NCI-H526 (cell line): ENCODE measurements around the gene PRKAR1B.

Experiments
- DNase-seq, 2 experiments: peaks; one replicate each; lab custom pipeline; 2025; lab: John Stamatoyannopoulos, UW

The PRKAR1B gene

GRCh38 chr7:691361-692045 is 35.6 kb downstream of the PRKAR1B start:
- no peak for DNase-seq

DNA sequence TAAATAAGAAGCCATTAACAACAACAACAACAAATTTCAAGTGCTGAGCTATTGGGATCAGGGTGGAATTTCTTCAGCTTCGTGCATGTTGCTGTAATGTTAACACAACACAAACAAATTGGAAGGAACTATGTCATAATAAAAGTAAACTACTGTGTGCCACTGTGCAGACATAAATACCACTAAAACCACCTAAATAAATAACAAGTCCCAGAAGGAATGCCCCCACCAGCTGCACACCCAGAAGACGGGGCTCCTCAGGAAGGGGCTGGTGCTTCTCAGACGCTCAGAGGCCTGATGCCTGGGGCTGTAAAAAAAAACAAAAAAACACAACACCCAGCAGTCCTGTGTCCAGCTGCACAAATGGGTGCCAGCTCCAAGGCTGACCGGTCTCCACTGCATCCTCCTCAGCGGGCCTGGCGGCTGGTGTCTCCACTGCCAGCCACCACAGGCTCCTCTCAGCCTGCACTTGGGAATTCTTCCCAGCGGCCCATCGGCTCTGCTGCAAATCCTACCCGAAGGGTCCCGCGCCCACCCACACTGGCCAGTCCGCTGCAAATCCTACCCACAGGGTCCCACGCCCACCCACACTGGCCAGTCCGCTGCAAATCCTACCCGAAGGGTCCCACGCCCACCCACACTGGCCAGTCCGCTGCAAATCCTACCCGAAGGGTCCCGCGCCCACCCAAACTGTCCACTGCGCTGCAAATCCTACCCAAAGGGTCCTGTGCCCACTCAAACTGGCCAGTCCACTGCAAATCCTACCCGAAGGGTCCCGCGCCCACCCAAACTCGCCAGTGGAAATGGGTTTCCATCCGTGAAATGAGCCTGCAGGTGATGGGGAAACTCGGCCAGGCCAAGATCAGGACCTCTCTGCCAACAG is 36.4 kb downstream of the PRKAR1B start:
- DNase-seq = no peak

- no peak for DNase-seq
These were observed 41.5 kb downstream of the PRKAR1B start for GRCh38 chr7:685540-685939.

GRCh38 chr7:684416-684815 is 42.7 kb downstream of the PRKAR1B start:
- no peak for DNase-seq

DNA sequence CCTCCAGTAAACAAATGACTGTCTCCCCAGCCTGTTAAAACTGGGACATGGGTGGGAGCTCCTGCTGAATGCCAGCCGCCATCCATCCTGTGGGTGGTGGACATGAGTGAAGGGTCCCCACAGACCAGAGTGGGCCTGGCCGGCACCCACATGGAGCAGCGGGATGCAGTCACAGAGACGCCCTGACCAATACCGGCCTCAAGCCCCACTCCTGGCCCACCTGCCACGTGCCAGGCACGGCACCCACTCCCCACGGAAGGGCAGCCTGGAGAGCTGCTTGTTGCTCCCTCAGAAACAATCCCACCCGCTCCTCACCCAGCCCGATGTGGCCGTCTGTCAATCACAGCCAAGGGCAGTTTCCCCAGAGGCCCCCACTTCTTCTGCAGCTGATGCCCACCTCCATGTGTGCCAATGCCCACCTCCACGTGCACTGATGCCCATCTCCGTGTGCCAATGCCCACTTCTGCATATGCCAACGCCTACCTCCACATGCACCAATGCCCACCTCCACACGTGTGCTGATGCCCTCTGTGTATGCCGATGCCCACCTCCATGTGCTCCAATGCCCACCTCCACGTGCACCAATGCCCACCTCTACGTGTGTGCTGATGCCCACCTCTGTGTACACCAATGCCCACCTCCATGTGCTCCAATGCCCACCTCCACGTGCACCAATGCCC is 43.4 kb downstream of the PRKAR1B start:
- DNase-seq = no peak

- no peak for DNase-seq
These were observed 44.3 kb downstream of the PRKAR1B start for GRCh38 chr7:682810-683209.

- no peak for DNase-seq
These were observed 45.4 kb downstream of the PRKAR1B start for GRCh38 chr7:681551-682307.

DNA sequence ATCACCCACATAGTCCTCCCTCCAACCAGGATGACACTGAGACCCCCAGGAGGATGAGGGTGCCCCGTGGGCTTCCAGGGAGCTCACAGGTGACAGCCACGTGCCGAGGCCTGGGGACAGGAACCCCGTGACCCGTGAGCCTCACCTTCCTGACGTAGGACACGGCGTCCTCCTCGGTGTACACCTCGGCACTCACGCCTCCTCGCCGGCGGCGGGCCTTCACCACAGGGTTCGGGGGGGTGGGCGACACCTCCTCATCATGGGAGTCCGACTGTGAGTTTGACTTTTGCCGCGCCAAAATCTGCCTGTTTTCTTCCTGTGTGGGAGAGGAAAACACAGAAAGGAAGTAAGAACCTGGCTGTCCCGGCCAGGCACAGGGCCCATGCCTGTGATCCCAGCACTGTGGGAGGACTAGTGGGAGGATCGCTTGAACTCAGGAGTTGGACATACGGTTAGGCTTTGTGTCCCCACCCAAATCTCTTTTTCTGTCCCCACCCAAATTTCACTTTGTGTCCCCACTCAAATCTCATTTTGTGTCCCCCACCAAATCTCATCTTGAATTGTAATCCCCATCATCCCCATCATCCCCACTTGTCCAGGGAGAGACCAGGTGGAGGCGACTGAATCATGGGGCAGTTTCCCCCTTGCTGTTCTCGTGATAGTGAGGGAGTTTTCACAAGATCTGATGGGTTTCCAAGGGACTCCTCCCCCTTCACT is 46.5 kb downstream of the PRKAR1B start:
- DNase-seq = no peak

GRCh38 chr7:676972-677385 is 50.1 kb downstream of the PRKAR1B start:
- no peak for DNase-seq

DNA sequence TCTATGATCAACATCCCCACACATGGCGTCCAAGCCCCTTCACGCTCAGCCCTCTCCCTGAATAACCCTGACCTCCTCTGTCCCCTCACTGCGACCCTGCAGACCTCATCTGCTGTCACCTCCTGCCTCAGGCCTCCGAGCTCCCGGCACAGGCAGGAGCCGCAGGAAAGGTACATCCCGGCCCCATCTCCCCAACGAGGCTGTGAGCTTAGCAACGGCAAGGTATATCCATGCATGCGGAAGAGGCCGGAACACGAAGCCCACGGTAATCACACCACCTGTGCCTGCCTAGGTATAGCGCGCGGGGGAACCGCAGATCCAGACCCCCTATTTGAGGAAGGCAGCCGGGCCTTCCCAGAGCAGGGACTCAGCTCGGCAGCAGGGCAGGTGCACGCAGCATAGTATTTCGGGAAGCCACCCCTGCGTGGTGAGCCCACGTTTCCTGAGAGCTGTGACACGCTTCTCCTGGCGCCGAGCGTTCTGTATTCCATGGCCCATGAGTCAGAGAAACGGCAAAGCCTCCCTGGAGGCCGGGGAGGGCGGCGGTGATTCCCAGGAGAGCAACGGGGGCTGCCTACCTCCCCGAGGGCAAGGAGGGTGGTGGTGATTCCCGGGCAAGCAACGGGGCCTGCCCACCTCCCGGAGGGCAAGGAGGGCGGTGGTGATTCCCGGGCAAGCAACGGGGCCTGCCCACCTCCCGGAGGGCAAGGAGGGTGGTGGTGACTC is 50.7 kb downstream of the PRKAR1B start:
- DNase-seq = no peak

DNA sequence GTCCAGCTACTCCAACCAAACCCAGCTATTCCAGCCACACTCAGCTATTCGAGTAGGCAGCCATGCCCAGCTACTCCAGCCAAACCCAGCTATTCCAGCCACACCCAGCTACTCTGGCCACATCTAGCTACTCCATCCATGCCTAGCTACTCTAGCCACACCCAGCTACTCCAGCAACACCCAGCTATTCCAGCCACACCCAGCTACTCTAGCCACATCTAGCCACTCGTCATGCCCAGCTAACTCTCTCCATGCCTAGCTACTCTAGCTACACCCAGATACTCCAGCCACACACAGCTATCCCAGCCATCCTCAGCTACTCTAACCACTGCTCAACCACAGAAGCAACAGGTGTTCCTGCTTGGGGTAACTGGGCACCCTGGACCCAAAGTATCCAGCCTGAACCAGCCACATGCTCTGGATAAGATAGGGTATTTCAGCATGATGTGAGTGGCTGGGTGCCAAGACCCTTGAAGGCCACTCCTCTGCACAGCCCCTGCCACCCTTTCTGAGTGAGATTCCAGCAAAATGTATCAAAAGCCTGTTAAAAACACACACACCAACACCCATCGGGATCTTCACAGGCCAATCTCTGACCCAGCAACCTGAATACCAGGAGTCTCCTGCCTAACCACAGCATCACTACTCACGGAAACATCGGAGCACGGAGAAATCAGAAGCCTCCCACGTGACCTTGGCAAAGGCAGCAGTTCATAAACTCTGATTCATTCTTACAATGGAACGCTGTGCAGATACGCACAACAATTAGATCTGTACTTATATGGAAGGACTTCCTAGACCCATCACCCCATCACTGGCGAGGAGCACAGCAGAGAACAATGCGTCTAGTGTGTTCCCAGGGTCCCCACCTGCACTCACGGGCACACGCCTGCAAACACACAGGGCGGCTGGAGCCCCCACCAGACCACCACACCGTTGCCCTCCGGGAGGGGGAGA is 52.3 kb downstream of the PRKAR1B start:
- DNase-seq = no peak

GRCh38 chr7:673681-674453 is 53.2 kb downstream of the PRKAR1B start:
- no peak for DNase-seq

DNA sequence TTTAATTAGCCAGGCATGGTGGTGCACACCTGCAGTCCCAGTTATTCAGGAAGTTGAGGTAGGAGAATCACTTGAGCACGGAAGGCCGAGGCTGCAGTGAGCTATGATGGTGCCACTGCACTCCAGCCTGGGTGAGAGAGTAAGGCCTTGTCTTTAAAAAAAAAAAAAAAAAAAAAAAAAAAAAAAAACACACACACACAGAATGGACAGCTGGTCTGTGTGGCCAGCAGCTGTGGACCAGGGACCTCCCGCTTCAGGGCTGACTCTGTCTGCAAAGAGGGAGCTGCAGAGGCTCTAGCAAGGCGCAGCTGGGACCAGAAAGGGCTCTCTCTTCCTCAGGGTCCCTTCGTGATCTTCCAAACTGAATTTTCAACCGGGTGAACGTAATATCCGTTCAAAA is 54.2 kb downstream of the PRKAR1B start:
- DNase-seq = no peak

DNA sequence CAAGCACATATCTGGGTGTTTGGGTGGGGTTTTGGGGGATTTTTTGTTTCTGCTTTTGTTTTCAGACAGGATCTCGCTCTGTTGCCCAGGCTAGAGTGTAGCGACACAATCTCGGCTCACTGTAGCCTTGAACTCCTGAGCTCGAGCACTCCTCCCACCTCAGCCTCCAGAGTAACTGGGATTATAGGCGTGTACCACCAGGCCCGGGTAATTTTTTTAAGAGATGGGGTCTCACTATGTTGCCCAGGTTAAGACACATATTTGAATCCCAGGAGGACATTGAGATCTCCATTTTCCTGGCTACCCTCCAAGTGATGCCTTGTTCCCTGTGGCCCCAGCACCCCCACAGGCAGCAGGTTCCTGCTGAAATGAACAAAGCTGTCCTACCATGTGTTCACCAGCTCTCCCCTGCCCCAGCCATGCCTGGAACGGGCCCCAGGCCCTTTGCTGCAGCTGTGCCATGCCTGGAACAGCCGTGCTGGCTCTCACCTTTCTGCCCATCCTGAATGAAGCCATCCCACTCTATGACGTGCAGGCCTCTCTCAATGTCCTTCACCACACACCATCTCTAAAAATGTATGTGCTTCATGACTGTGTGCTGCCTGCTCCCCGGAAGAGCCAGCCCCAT is 55.6 kb downstream of the PRKAR1B start:
- DNase-seq = no peak

- no peak for DNase-seq
These were observed 56.3 kb downstream of the PRKAR1B start for GRCh38 chr7:670501-671390.

DNA sequence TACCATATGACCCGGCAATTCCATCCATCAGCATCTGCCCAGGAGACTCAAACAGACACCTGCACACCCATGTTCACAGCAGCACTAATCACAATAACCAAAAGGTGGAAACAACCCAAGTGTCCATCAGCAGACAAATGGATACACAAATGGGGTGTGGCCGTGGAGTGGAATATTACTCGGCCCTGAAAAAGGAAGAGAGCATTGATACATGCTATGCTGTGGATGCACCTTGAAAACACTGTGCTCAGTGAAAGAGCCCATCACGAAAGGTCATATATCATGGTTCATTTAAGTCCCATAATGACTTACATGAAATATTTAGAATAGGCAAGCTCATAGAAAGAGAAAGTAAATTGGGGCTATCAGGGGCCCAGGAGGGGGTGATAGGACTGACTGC is 58.1 kb downstream of the PRKAR1B start:
- no peak for DNase-seq
